Mesenchymal stem cell (in vitro differentiated cells and primary cell): ENCODE results near the gene EFCAB6.

Experiments used
- DNase-seq: peaks from one replicate; pipeline ENCODE4 v3.0.0-alpha.2; 2013
- H2AFZ ChIP-seq: one replicate; pipeline ENCODE4 v1.6.1; 2013; ENCODE audit warnings: low read depth, mild to moderate bottlenecking, control low read depth, inconsistent platforms, low read length, moderate library complexity
- H2AK5ac ChIP-seq: 2 replicates; pipeline ENCODE4 v1.6.1; 2013; ENCODE audit warnings: low read length, moderate library complexity, mild to moderate bottlenecking, inconsistent platforms; ENCODE audit not compliant: severe bottlenecking
- H2BK120ac ChIP-seq: one replicate; pipeline ENCODE4 v1.6.1; 2013; ENCODE audit warnings: low read depth, mild to moderate bottlenecking, inconsistent platforms, low read length, moderate library complexity
- H2BK12ac ChIP-seq, 2 experiments: one replicate each; pipeline ENCODE4 v1.6.1; 2013; ENCODE audit warnings: inconsistent platforms in 2 of 2, low read length in 2 of 2, mild to moderate bottlenecking in 2 of 2, moderate library complexity in 2 of 2, control low read depth in 1 of 2
- H2BK15ac ChIP-seq: one replicate; pipeline ENCODE4 v1.6.1; 2013; ENCODE audit warnings: mild to moderate bottlenecking, low read depth, inconsistent platforms; ENCODE audit not compliant: poor library complexity, severe bottlenecking
- H2BK5ac ChIP-seq: 2 replicates; pipeline ENCODE4 v1.6.1; 2013; ENCODE audit warnings: low read depth, mild to moderate bottlenecking, low read length, control low read depth, inconsistent platforms; ENCODE audit not compliant: poor library complexity, severe bottlenecking
- H3K14ac ChIP-seq, 2 experiments: one replicate each; pipeline ENCODE4 v1.6.1; 2013; ENCODE audit warnings: inconsistent platforms in 2 of 2, low read length in 2 of 2, control low read depth in 1 of 2, mild to moderate bottlenecking in 1 of 2, moderate library complexity in 1 of 2
- H3K18ac ChIP-seq, 2 experiments: one replicate each; pipeline ENCODE4 v1.6.1; 2013; ENCODE audit warnings: inconsistent platforms in 2 of 2, low read length in 2 of 2, control low read depth in 1 of 2, low read depth in 1 of 2, mild to moderate bottlenecking in 1 of 2
- H3K23ac ChIP-seq, 2 experiments: one replicate each; pipeline ENCODE4 v1.6.1; 2013; ENCODE audit warnings: inconsistent platforms in 2 of 2, low read length in 2 of 2, mild to moderate bottlenecking in 2 of 2, moderate library complexity in 2 of 2, control low read depth in 1 of 2
- H3K27ac ChIP-seq: 2 replicates; pipeline ENCODE4 v1.5.1; 2013; ENCODE audit warnings: mild to moderate bottlenecking, moderate library complexity, low read length, control low read depth, inconsistent platforms; ENCODE audit not compliant: poor library complexity, severe bottlenecking
- H3K27me3 ChIP-seq, 2 experiments: 2 replicates each; pipeline versions ENCODE4 v1.6.1 to v1.7.0; 2013; ENCODE audit warnings: low read length in 2 of 2, mild to moderate bottlenecking in 2 of 2, moderate library complexity in 2 of 2, control low read depth in 1 of 2, inconsistent platforms in 1 of 2; ENCODE audit not compliant: control insufficient read depth in 1 of 2, insufficient read depth in 1 of 2
- H3K36me3 ChIP-seq, 2 experiments: 2 replicates each; pipeline versions ENCODE4 v1.6.1 to v1.7.0; 2013; ENCODE audit warnings: low read length in 2 of 2, control low read depth in 1 of 2, inconsistent platforms in 1 of 2, low read depth in 1 of 2, mild to moderate bottlenecking in 1 of 2; ENCODE audit not compliant: insufficient read depth in 2 of 2, control insufficient read depth in 1 of 2
- H3K4ac ChIP-seq, 2 experiments: one replicate each; pipeline ENCODE4 v1.6.1; 2013; ENCODE audit warnings: inconsistent platforms in 2 of 2, low read length in 2 of 2, mild to moderate bottlenecking in 2 of 2, moderate library complexity in 2 of 2, control low read depth in 1 of 2, low read depth in 1 of 2
- H3K4me1 ChIP-seq: 2 replicates; pipeline ENCODE4 v1.6.1; 2013; ENCODE audit warnings: low read depth, low read length, control low read depth; ENCODE audit not compliant: control insufficient read depth, insufficient read depth
- H3K4me2 ChIP-seq: 2 replicates; pipeline ENCODE4 v1.6.1; 2013; ENCODE audit warnings: low read length, mild to moderate bottlenecking, inconsistent platforms; ENCODE audit not compliant: poor library complexity, severe bottlenecking
- H3K4me3 ChIP-seq, 2 experiments: 2 replicates each; pipeline versions ENCODE4 v1.5.1 to v1.7.0; 2013; ENCODE audit warnings: low read length in 2 of 2, mild to moderate bottlenecking in 2 of 2, control low read depth in 1 of 2, low read depth in 1 of 2; ENCODE audit not compliant: insufficient read depth in 1 of 2
- H3K79me1 ChIP-seq: replicated peaks from 2 replicates; pipeline ENCODE4 v1.6.1; 2013; ENCODE audit warnings: mild to moderate bottlenecking, control low read depth, low read length, inconsistent platforms; ENCODE audit not compliant: poor library complexity, severe bottlenecking
- H3K9ac ChIP-seq: 2 replicates; pipeline ENCODE4 v1.7.0; 2013; ENCODE audit warnings: mild to moderate bottlenecking, low read length, moderate library complexity
- H3K9me3 ChIP-seq: 2 replicates; pipeline ENCODE4 v1.7.0; 2013; ENCODE audit warnings: mild to moderate bottlenecking, low read length; ENCODE audit not compliant: control insufficient read depth
- H4K8ac ChIP-seq: one replicate; pipeline ENCODE4 v1.6.1; 2013; ENCODE audit warnings: inconsistent platforms, mild to moderate bottlenecking, low read length, moderate library complexity
- H4K91ac ChIP-seq: one replicate; pipeline ENCODE4 v1.6.1; 2013; ENCODE audit warnings: mild to moderate bottlenecking, low read length, inconsistent platforms
- WGBS: methylation state at CpG from one replicate; pipeline ENCODE4 v1.1.7; 2013; ENCODE audit warnings: mixed read lengths; 5-methylcytosine and 5-hydroxymethylcytosine counted together

EFCAB6 gene

DNA sequence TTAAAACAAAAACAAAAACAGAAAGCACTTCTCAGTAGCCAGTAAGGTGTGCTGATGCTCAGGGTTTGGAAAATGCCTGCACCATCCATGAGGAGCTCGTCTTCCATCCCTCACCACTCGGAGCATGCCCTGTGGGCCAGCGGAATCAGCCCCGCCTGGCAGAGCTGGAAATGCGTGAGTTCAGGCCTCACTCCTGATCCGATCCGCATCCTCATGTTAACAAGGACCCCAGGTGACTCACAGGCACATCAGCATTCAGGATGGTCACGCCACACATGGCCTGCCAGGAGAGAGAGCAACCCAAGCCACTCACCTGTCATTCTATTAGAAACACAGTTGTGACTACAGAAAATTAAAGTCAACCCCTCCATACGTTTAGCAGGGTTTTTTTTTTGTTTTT is 211.8 kb downstream of the EFCAB6 start:
- H3K27ac ChIP-seq = no peak overlapping the region
- H3K27me3 ChIP-seq = no peaks in the 10 kb centered on the region
- H3K79me1 ChIP-seq = no peaks in the 10 kb centered on the region
- H2BK12ac ChIP-seq = no peak overlapping the region
- no peak overlapping the region for H2AFZ ChIP-seq
- no peak overlapping the region for H3K4me2 ChIP-seq
- no peak overlapping the region for H3K9ac ChIP-seq
- no peak overlapping the region for H3K23ac ChIP-seq
- no peak overlapping the region for H4K8ac ChIP-seq
- H3K18ac ChIP-seq = no peak overlapping the region
- no peak overlapping the region for H3K14ac ChIP-seq
- H3K4ac ChIP-seq = no peak overlapping the region
- no peak for DNase-seq
- H3K9me3 ChIP-seq = peaks cover 15% of the 10 kb centered on the region
- no peak overlapping the region for H2AK5ac ChIP-seq
- H3K36me3 ChIP-seq = no peaks in the 10 kb centered on the region
- H3K4me1 ChIP-seq = no peaks in the 10 kb centered on the region
- H2BK120ac ChIP-seq = no peak overlapping the region
- no peak overlapping the region for H4K91ac ChIP-seq
- 62% methylated on average over 8 of the region's 9 CpGs for WGBS
- H2BK15ac ChIP-seq = no peak overlapping the region
- no peak overlapping the region for H3K4me3 ChIP-seq
- no peak overlapping the region for H2BK5ac ChIP-seq

DNA sequence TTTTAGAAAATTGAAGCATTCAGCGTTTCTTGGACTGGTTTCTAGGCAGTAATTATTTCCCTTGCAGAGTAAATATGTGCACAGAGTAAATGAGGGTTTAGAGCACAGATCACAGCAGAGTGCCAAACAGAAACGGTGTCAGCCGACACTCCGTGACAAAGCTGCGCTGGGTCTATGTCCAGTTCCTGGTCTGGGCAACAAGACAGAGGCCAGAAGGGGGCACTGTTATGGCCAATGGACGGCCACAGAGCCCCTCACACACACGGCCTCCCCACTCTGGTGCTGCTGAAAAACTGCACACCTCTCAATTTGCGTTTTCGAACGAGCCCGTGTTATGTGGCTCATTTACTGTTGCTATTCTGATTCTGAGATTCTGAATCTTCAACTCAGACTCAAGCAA is 219.6 kb downstream of the EFCAB6 start:
- Histone ChIP-seq H2AK5ac (no peak overlapping the region), H3K36me3 (no peaks in the 10 kb centered on the region), H3K9me3 (peaks cover 14% of the 10 kb centered on the region), H2BK12ac (no peak overlapping the region), H2BK5ac (no peak overlapping the region), H3K4ac (no peak overlapping the region), H3K23ac (no peak overlapping the region), H3K14ac (no peak overlapping the region), H2BK15ac (no peak overlapping the region), H3K27ac (no peak overlapping the region), H2AFZ (no peak overlapping the region), H4K91ac (no peak overlapping the region), H3K9ac (no peak overlapping the region), H3K18ac (no peak overlapping the region), H2BK120ac (no peak overlapping the region), H3K79me1 (no peaks in the 10 kb centered on the region), H3K4me2 (no peak overlapping the region), H4K8ac (no peak overlapping the region), H3K4me3 (no peak overlapping the region), H3K4me1 (no peaks in the 10 kb centered on the region), H3K27me3 (no peaks in the 10 kb centered on the region)
- WGBS = 70% methylated on average over 11 of the region's 11 CpGs
- DNase-seq = no peak

DNA sequence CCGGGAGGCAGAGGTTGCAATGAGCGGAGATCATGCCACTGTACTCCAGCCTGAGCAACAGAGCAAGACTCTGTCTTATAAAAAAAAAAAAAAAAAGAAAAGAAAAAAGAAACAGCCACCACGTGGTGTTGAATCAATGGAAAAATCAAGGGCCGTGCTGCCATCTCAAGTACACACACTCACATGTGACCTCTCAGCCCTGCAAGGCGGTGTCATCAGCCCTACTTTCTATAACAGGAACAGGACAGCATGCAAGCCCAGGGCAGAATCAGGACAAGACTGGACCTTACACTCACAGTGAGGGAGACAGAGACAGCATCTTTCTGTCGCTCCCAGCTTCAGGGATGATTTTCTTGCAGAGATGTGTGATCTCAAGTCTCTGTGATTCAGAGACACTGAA is 220.7 kb downstream of the EFCAB6 start:
- no peaks in the 10 kb centered on the region for H3K79me1 ChIP-seq
- no peak overlapping the region for H3K4ac ChIP-seq
- no peak for DNase-seq
- no peak overlapping the region for H4K8ac ChIP-seq
- H3K4me1 ChIP-seq = no peaks in the 10 kb centered on the region
- H4K91ac ChIP-seq = no peak overlapping the region
- H3K27ac ChIP-seq = no peak overlapping the region
- H3K9me3 ChIP-seq = peaks cover 14% of the 10 kb centered on the region
- H3K18ac ChIP-seq = no peak overlapping the region
- no peak overlapping the region for H3K4me2 ChIP-seq
- 62% methylated on average over 4 of the region's 6 CpGs for WGBS
- no peak overlapping the region for H2AK5ac ChIP-seq
- no peak overlapping the region for H3K9ac ChIP-seq
- H3K23ac ChIP-seq = no peak overlapping the region
- H3K4me3 ChIP-seq = no peak overlapping the region
- no peak overlapping the region for H2BK5ac ChIP-seq
- no peaks in the 10 kb centered on the region for H3K36me3 ChIP-seq
- no peak overlapping the region for H2BK120ac ChIP-seq
- no peaks in the 10 kb centered on the region for H3K27me3 ChIP-seq
- no peak overlapping the region for H2AFZ ChIP-seq
- no peak overlapping the region for H2BK15ac ChIP-seq
- H3K14ac ChIP-seq = no peak overlapping the region
- no peak overlapping the region for H2BK12ac ChIP-seq

DNA sequence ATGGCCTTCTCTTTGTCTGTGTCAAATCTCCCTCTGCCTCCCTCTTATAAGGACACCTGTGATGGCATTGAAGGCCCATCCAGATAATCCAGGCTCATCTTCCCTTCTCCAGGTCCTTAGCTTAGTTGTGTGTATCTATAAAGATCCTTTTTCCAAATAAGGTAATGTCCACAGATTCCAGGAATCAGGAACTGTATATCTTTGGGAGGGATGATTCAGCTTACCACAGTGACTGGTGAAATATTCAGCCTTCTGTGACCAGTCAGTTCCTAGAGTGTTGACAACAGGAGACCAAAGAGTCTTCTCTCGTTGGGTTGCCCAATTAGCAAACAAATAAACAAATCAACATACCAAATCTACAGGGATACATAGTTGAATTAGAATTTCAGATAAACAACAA is 224.5 kb downstream of the EFCAB6 start:
- no peaks in the 10 kb centered on the region for H3K4me1 ChIP-seq
- no peak overlapping the region for H2BK15ac ChIP-seq
- no peak overlapping the region for H2BK5ac ChIP-seq
- no peak overlapping the region for H3K14ac ChIP-seq
- H2BK120ac ChIP-seq = no peak overlapping the region
- no peak overlapping the region for H3K4me2 ChIP-seq
- no peaks in the 10 kb centered on the region for H3K36me3 ChIP-seq
- no peak overlapping the region for H3K4me3 ChIP-seq
- no peak overlapping the region for H4K8ac ChIP-seq
- H3K9me3 ChIP-seq = peaks cover 24% of the 10 kb centered on the region
- H2BK12ac ChIP-seq = no peak overlapping the region
- no CpG with 5 or more reads among the region's 1 CpG for WGBS
- DNase-seq = no peak
- H3K79me1 ChIP-seq = no peaks in the 10 kb centered on the region
- H4K91ac ChIP-seq = no peak overlapping the region
- no peak overlapping the region for H3K9ac ChIP-seq
- no peak overlapping the region for H2AK5ac ChIP-seq
- H3K23ac ChIP-seq = no peak overlapping the region
- H3K4ac ChIP-seq = no peak overlapping the region
- no peak overlapping the region for H2AFZ ChIP-seq
- H3K18ac ChIP-seq = no peak overlapping the region
- H3K27ac ChIP-seq = no peak overlapping the region
- H3K27me3 ChIP-seq = no peaks in the 10 kb centered on the region
